ENCODE measurements around the gene ITSN1. TPM values are rescaled to one million over a fixed set of nuclear protein-coding genes. Genes with fewer than 3 reads are reported as not detected.
"Not testable (repeated sequence)": the region's sequence is repeated elsewhere in the genome, so short reads cannot be mapped to it uniquely, and the experiment has no call there.

The ITSN1 gene
- 44.3 and 47.9 TPM in 2 replicates for total RNA-seq

DNA sequence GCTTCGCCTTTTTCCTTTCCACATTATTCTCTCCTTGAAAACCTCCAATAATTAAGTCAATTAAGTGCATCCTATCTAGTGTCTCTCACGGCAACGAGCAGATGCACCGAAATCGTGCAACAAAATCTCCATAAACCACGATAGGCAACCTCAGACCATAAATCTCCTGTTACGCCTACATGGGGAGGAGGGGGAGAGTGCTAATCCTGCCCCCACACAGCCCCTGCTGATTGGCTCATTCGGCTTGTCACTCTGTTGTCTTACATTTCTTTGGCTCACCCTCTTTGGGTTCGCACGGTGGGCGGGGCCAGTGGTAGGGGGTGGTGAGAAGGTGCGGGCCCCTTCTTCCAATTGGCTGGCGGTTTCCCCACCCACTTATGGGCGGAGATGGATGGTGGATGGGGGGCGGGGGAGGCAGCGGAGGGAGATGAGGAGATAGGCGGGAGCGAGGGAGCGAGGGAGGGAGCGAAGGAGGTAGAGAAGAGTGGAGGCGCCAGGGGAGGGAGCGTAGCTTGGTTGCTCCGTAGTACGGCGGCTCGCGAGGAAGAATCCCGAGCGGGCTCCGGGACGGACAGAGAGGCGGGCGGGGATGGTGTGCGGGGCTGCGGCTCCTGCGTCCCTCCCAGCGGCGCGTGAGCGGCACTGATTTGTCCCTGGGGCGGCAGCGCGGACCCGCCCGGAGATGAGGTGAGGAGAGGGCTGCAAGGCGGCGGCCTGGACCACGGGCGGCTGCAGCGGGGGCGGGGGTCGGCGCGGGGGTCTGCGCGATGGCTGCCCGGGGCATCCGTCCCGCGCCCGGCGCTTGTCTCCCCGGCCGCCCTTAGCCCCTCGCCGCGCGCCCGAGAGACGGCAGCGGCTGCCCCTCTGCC lies at the start of gene ITSN1:
TSS of gene ITSN1 (plus strand) at position 475 of the 869 bp plus-strand sequence. CDS start 76,328 bp downstream, outside the sequence.
- DNase-seq (ENCODE audit: extremely low read depth, low read depth, low spot score) = peak; percentile 97

DNA sequence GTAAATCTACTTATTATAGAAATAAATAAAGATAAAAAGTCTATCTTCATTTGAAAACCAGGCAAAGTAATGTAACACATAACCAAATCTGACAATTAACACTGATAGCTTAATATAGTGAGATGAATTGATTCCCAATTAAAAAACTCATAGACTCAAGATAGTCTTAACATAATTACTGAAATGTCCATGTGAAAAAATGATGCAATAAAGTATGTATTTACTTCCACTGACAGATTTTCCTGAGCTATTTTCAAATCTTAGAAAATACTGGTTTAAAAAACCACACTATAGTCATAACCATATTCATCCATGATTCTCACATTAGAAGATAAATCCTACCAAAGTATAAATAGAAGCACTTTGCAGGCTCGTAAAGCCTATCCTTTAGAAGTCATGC lies 44.2 kb upstream of the ITSN1 start:
- no peak for DNase-seq (ENCODE audit: extremely low read depth, low read depth, low spot score)

DNA sequence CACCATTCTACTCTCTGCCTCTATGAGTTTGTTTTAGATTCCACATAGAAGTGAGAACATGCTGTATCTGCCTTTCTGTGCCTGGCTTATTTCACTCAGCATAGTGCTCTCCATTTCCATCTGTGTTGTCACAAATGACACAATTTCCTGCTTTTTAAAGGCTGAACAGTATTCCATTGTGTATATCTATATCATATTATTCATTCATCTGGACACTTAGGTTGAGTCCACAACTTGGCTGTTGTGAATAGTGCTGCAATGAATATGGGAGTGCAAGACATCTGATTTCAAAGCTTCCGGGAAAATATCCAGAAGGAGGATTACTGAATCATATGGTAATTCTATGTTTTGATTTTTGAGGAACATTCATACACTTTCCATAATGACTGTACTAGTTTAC lies 33.7 kb upstream of the ITSN1 start:
- DNase-seq (ENCODE audit: extremely low read depth, low read depth, low spot score) = peak; percentile 50

DNA sequence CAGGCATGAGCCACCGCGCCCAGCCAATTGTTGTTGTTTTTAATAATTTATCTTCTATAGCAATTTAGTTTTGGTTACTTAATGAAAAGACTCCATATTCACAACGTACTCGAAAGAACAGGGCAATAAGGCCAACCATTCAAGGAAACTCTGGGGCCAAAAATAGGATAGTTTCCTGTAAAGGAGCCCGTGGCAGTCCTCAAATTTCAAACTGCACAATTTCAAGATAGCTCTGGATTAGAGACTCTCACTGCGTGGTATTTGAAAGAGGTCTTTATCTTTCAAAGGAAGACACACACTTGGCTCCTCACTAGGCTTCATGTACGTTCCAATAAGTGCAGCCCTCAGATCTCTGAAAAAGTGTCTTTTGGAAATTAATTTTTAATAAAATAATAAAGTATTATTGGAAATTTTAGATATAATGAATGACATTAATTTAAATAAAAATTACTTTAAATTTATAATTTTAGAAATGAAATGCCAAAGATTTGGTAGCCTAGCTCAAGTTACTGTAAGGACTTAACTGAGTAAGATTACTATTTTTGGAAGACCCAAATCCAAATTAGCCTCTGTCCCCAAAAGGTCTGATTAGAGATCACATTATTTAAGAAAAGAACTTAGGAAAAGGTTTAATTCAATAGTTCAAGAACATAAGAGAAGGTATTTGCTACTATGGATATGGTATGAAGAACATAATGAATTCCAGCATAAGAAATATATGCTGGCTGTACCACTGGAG lies 31.1 kb upstream of the ITSN1 start:
- DNase-seq (ENCODE audit: extremely low read depth, low read depth, low spot score) = no peak

DNA sequence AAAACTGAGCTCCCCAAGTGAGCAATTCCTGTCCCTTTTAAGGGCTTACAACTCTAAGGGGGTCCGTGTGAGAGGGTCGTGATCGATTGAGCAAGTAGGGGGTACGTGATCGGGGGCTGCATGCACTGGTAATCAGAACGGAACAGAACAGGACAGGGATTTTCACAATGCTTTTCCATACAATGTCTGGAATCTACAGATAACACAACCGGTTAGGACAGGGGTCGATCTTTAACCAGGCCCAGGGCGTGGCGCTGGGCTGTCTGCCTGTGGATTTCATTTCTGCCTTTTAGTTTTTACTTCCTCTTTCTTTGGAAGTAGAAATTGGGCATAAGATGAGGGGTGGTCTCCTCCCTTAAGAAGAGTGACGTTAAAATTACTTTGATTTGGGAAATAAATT lies 24.7 kb upstream of the ITSN1 start:
- not testable (repeated sequence) for DNase-seq (ENCODE audit: extremely low read depth, low read depth, low spot score)

DNA sequence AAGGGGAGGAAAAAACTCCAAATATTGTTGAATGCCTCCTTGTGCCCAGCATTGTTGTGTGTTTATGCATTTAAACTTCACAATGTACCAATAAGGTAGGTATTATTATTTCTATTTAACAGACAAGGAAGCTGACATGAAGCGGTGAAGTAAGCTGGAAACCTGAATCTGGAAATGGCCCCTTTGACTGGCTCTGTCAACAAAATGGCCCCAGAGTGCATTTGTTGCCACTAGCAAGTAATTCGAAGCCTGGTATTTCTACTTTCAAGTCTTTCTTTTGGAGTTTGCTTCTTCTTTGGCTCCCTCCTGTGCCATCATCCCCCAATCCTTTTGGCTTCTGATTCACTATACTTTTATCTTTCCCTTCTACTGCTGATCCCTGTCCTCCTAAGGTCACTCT lies 23.9 kb upstream of the ITSN1 start:
- no peak for DNase-seq (ENCODE audit: extremely low read depth, low read depth, low spot score)

DNA sequence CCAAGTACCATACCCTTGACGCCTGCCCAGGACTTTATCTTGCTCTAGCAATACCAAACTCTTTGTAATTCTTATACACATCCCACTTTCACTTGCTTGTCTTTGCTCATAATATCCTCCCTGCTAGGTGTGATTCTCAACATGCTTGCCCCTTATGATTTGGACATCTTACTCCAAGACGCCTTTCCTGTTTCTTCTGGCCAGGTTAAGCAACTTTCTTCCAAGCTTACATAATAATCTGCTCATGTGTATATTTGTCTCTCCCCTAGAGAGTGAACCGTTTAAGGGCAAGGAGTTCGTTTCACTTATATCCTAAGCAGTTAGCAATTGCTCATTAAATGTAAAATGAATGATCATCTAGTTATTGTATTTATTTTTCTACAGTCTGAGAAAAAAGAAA lies 22.6 kb upstream of the ITSN1 start:
- DNase-seq (ENCODE audit: extremely low read depth, low read depth, low spot score) = no peak

DNA sequence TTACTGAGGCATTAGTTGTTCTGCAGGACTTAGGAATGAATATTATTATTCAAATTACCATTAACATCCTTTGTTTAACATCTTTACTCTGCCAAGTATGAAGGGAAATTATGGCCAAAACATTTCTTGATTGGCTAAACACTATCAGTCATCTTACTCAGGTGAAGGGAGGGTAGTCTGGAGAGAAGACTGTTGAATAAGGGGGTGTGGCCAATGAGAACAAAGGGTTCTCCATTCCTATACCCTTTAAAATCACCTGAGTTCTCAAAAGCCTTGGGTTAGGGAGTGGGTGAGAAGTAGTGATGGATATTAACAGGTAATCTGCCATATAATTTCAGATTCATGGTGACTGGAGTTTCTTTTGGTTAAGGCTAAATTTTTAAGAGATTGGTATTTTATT lies 20.0 kb upstream of the ITSN1 start:
- DNase-seq (ENCODE audit: extremely low read depth, low read depth, low spot score) = no peak

DNA sequence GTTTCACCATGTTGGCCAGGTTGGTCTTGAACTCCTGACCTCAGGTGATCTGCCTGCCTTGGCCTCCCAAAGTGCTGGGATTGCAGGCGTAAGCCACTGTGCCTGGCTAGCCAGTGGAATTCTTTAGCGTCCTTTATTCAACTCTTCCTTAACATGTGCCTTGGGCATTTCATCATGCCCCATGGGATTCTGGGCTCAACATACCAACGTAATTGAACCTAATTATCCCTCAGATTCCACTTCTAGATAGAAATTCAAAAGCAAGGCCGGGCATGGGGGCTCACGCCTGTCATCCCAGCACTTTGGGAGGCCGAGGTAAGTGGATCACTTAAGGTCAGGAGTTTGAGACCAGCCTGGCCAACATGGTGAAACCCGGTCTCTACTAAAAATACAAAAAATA lies 16.1 kb upstream of the ITSN1 start:
- not testable (repeated sequence) for DNase-seq (ENCODE audit: extremely low read depth, low read depth, low spot score)

DNA sequence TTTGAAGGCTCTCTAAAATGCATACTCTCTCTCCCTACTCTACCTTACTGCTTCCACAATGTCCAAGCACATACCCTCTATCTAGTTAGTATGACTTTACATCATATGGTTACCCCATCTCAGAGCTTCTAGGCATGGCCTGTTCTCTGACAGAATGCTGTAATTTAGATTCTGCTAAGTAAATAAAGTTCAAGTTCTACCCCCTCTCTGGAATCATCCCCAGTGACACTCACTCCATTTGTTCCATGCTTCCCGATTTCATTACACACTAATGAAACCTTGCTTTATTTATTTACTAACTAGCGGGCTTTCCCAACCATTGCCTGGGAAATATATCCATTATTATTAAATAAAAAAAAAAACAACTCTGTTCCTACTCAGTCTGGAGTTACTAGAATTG lies 8.0 kb upstream of the ITSN1 start:
- DNase-seq (ENCODE audit: extremely low read depth, low read depth, low spot score) = no peak

DNA sequence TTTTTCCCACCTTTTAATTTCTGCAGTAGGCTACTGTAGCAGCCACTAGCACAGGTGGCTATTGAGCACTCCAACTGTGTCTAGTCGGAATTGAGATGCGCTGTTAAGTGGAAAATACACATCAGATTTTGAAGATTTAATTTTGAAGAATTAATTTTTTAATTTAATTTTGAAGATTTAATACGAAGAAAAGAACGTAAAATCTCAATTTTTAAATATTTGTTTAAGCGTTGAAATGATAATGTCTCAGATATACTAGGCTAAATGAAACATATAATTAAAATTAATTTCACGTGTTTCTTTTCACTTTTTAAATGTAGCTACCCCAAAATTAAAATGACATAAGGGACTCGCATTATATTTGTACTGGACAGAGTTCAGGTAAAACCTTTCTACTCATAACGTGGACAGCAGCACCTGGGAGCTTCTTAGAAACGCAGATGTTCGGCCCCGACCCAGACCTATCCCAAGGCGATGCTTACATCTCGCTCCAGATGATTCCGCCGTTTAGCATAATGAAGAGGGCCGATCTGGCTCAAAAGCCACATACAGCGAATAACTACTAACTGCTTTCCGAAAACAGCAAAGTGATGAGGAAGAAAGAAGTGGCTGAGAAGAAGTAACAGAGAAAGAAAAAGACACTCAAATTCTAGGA lies 1.5 kb upstream of the ITSN1 start:
- DNase-seq (ENCODE audit: extremely low read depth, low read depth, low spot score) = no peak

DNA sequence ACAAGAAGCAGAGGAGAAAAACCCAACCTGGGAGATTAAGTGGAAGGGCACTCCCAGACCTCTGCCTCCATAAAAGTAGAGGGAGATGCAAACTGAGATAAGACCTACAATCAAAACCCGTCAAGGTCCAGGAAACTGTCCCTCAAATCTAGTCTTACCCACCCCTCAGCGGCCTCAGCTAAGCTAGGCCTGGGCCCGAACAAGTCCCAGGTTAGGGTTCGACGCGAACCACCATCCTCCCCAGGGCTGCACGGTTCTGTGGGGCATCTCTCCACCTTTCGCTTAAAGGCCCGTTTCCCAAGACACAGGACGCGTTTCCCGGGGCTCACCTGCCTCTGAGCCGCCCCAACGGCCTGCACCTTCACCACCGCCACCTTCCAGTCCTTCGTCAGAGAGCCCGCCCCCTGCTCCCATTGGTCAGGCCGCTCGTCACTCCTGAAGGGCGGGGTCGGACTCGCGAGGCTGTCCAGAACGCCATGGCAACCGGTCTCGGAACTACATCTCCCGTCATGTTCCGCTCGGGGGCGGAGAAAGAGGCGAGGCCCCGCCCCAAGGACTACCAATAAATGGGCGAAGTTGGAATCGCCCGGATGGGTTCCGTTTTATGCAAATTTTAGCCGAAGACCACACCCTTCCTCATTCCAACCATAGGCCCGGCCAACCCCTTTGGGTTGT lies 812 bp upstream of the ITSN1 start, which contains the start of gene CRYZL1:
TSS of gene CRYZL1 (minus strand) at position 390 of the 675 bp plus-strand sequence. CDS start 10,190 bp downstream, outside the sequence.
- peak; percentile 97 for DNase-seq (ENCODE audit: extremely low read depth, low read depth, low spot score)

DNA sequence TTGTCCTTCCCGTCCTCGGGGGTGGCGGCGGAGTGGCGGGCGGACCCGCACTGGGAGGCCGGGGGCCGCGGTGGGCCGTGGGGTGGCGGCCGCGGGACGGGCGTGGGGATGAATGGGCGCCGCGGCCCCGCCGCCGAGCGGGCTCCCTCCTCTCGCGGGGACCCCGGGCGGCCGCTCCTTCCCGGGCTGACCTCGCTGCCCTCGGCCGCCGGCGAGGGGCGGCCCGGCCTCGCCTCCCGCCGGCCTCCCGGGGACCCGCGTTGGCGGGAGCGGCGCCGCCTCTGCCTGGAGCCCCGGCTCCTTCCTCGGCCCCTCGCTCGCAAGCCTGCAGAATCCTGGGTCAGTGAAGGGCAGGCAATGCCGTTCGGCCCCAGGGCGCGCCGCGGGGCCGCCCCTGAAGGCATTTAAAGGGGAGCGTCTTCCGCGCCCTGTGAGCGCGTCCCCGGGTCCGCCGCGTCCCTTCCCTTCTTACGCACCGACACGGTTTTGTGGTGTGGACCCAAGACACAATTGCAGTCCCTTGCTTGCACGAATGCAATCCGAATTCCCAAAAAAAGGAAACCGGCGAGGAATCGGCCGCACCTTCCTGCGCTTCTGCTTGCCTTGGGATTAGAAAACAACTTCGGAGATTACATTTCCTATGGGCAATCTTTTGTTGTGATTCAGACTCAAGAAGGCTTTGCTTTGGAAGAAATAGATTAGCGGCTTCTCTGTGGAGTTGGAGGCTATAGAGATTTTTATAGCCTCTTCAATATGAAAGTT lies 776 bp downstream of the ITSN1 start:
- DNase-seq (ENCODE audit: extremely low read depth, low read depth, low spot score) = no peak

DNA sequence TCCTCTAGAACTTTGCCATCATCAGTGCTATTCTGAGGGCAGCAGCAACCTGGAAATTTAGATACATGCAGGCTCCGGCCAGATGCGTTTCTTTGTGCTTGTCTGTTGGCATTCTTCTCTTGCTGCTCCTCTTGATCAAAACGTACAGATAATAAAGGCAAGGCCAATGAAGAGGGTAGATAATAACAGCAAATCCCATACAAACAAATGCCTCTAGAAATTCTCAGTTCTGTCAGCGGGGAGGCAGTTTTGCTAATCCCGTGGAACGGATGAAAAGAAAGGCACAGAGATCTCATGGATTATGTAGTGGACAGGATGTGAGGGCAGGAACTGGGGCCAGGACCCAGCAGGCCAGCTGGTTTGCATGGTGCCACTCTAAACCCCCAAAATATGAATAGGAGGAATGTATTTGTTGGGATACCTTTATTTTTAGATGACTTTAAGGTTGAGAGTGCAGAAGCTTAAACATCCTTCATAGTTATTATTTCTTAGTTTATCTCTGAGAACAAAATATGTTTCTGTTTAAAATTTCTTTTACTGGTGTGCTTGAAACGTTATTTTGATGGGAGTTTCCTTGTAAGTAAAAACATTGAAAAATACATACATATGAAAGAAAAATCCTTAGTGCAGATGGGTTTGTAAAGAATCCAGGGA lies 1.5 kb downstream of the ITSN1 start:
- no peak for DNase-seq (ENCODE audit: extremely low read depth, low read depth, low spot score)

DNA sequence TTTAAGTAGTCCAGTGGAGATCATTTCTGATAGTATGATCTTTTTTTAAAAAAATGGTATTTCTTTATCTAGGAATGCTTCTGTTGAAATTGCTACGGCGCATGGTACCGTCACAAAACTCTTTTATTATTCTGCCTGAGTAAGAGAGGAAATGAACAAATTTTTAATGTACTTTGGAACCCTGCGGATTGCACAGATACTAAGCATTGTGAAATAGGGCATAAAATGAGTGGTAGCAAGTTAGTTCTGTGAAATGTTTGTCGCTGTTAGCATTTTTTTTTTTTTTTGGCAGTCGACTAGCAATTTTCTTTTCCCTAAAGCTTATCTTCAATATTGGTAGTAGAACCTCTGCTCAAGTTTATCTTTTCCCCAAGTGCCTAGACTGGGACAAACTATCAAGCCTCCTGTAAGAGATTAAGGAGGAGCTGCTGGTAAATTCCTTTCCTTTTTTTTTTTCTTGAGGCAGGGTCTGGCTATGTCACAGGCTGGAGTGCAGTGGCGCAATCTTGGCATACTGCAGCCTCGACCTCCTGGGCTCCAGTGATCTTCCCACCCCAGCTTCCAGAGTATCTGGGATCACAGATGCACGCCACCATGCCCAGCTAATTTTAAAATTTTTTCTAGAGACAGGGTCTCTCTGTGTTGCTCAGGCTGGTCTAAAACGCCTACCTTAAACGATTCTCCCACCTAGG lies 2.2 kb downstream of the ITSN1 start:
- DNase-seq (ENCODE audit: extremely low read depth, low read depth, low spot score) = no peak

DNA sequence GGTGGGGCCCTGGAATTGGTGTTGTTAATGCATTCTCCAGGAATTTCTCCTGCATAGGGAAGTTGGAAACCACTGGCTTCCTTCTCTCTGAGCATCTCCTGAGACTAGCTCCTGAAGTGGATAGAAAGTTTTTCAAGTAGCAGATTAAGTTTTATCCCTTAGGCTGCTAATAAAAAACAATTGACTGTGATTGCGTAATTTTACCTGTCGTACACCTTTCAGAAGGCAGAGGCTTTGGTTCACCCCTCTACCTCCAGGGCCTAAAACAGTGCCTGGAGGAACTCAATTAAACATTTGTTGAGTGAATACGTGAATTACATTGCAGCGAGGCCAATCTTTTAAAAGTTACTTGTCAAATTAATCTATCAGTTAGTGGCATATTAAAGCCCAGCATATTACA lies 3.4 kb downstream of the ITSN1 start:
- no peak for DNase-seq (ENCODE audit: extremely low read depth, low read depth, low spot score)

DNA sequence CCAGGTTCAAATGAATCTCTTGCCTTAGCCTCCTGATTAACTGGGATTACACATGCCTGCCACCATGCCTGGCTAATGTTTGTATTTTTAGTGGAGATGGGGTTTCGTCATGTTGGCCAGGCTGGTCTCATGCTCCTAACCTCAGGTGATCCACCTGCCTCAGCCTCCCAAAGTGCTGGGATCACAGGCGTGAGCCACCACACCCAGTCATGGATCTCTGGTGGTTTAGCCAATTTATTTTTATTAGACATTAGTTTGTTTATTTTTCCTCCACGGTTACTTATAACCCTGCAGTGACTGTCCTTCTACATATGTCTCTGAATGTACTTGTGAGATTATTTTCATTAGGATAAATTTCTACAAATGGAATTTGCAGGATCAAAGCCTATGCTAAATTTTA lies 5.3 kb downstream of the ITSN1 start:
- no peak for DNase-seq (ENCODE audit: extremely low read depth, low read depth, low spot score)

DNA sequence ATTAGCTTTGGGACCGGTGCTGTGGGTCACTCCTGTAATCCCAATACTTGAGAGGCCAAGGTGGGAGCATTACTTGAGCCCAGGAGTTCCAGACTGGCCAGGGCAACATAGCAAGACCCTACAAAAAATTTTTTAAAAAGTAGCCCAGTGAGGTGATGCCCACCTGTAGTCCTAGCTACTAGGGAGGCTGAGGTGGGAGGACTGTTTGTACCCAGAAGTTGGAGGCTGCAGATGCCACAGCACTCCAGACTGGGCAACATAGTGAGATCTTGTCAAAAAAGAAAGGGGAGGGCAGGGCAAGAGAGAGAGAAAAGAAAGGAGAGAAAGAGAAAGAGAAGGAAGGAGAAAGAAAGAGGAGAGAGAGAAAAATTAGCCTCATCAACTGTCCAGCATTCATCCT lies 6.3 kb downstream of the ITSN1 start:
- DNase-seq (ENCODE audit: extremely low read depth, low read depth, low spot score) = no peak

DNA sequence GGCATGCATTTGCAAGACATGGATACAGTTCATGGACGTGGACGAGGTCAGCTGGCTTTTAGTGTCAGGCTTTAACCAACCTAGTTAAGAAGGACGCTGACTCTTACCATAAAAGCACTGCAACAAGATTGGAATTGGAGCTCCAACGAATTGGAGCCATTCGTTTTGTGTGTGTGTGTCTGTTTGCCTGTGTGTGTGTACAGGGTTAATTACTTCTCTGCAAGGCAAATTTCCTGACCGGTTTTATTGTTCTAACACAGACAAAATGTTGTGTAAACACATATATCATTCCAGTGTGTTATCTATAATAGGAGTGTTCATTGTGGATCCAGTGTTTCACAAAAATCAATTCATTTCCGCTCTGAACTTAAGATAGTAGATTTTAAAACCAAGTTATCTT lies 7.9 kb downstream of the ITSN1 start:
- DNase-seq (ENCODE audit: extremely low read depth, low read depth, low spot score) = no peak
